Activated naive CD8-positive, alpha-beta T cell treated with anti-CD3 and anti-CD28 coated beads, Interleukin-2, amount 50 U/mL, for 24 hours (primary cell): ENCODE measurements around the gene VHLL.
"Not testable (repeated sequence)": the region's sequence is repeated elsewhere in the genome, so short reads cannot be mapped to it uniquely, and the experiment has no call there.

Source experiments
- ATAC-seq: fragments of 150-1000 bp; cut with Tn5 transposase; one replicate; pipeline ENCODE4 v1.10.0; 2021
- DNase-seq: peaks from one replicate; pipeline ENCODE4 v3.0.0; 2021
- H3K27ac Mint-ChIP-seq: one replicate; pipeline ENCODE4 v1.8.0; 2021; ENCODE audit warnings: mild to moderate bottlenecking, mixed read lengths
- H3K27me3 Mint-ChIP-seq: one replicate; pipeline ENCODE4 v1.8.0; 2021; ENCODE audit warnings: mixed read lengths
- H3K36me3 Mint-ChIP-seq: one replicate; pipeline ENCODE4 v1.8.0; 2021; ENCODE audit warnings: low read depth, mixed read lengths
- H3K4me1 Mint-ChIP-seq: one replicate; pipeline ENCODE4 v1.8.0; 2021; ENCODE audit warnings: mixed read lengths
- H3K4me3 Mint-ChIP-seq: one replicate; pipeline ENCODE4 v1.8.0; 2021; ENCODE audit warnings: mild to moderate bottlenecking, moderate library complexity, mixed read lengths
- H3K9me3 Mint-ChIP-seq: one replicate; pipeline ENCODE4 v1.8.0; 2021; ENCODE audit warnings: mixed read lengths

The VHLL gene

DNA sequence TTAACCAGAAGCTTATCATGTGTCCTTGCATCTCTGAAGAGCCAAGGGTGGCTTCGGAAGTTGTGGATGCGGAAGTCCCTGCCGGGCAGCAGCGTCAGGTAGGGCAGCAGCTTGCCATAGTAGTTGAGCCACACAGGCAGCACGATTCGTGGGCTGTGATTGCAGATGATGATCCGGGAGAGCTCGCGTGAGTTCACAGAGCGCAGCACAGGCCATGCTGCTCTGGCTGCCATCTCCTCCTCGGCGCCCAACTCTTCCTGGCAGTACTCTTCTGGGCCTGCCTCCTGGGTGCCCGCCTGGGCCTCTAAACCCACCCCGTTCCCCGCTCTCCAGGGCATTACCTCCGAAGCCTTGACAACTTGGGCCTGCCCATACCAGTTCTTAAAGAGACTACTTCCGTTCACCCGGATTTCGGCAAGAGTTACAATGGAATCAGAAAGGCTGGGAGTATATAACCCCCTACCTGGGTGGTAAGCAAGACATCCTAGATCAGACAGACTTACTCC is at the start of gene VHLL:
Gene VHLL, minus strand, starts transcription at position 456 of the 506 bp plus-strand sequence. Its CDS starts 118 bp downstream, at position 338.
- Mint-ChIP-seq H3K4me1 (peaks cover 16% of the 10 kb centered on the region), H3K9me3 (no peaks in the 10 kb centered on the region), H3K4me3 (no peak within 1 kb of the TSS), H3K36me3 (peaks cover 9% of the 10 kb centered on the region), H3K27me3 (no peaks in the 10 kb centered on the region), H3K27ac (no peak within 1 kb of the TSS)
- ATAC-seq: no peak
- no peak for DNase-seq

DNA sequence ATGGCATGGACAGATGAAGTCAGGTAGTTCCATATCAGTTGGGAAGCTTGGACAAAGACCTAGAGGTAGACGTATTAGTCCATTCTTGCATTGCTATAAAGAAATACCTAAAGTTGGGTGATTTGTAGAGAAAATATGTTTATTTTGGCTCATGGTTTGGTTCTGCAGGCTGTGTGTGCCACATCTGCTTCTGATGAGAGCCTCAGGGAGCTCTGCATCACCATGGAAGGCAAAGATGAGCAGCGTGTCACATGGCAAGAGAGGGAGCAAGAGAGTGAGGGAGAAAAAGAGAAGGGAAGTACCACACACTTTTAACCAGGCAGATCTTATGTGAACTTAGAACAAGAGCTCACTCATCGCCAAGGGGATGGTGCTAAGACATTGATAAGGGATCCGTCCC is 48.2 kb upstream of the VHLL start:
- no peak for ATAC-seq
- no peaks in the 10 kb centered on the region for H3K9me3 Mint-ChIP-seq
- H3K27me3 Mint-ChIP-seq: peaks cover 18% of the 10 kb centered on the region
- no peak for DNase-seq
- no peak overlapping the region for H3K27ac Mint-ChIP-seq
- no peaks in the 10 kb centered on the region for H3K36me3 Mint-ChIP-seq
- no peak overlapping the region for H3K4me3 Mint-ChIP-seq
- no peaks in the 10 kb centered on the region for H3K4me1 Mint-ChIP-seq

DNA sequence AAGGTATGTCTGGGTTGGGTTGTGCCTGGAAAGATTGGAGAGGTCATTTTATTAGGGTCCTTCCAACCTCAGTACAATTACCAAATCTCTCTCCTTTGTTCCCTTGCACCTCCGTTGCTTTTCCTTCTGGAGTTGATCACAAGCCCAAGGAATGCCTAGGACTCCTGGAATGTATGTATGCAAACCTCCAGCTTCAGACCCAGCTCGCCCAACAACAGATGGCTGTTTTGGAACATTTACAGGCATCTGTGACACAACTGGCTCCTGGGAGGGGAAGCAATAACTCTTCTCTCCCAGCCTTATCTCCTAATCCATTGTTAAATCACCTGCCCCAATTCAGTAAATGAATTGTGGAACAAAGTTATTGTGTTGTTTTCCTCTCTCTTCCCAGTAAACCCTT is 47.5 kb upstream of the VHLL start:
- H3K4me3 Mint-ChIP-seq: no peak overlapping the region
- H3K27me3 Mint-ChIP-seq: peaks cover 20% of the 10 kb centered on the region
- no peak overlapping the region for H3K27ac Mint-ChIP-seq
- ATAC-seq (no peak), DNase-seq (no peak)
- H3K9me3 Mint-ChIP-seq: no peaks in the 10 kb centered on the region
- no peaks in the 10 kb centered on the region for H3K4me1 Mint-ChIP-seq
- no peaks in the 10 kb centered on the region for H3K36me3 Mint-ChIP-seq

DNA sequence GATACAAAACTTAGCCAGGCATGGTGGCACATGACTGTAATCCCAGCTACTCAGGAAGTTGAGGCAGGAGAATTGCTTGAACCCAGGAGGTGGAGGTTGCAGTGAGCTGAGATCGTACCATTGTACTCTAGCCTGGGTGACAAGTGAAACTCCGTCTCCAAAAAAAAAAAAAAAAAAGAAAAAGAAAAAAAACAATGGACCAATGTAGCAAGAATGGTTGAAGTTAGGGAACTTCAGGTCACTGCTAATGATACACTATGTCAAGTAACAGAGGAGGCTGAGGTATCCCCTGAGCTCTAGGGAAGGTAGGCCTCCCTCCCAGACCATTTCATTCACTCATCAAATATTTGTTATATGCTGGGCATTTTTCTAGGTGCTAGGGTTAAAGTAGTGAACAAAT is 46.9 kb upstream of the VHLL start:
- ATAC-seq, H3K4me3 Mint-ChIP-seq, H3K27ac Mint-ChIP-seq, H3K4me1 Mint-ChIP-seq, H3K9me3 Mint-ChIP-seq, H3K36me3 Mint-ChIP-seq, DNase-seq: not testable (repeated sequence)
- peaks cover 18% of the 10 kb centered on the region for H3K27me3 Mint-ChIP-seq

DNA sequence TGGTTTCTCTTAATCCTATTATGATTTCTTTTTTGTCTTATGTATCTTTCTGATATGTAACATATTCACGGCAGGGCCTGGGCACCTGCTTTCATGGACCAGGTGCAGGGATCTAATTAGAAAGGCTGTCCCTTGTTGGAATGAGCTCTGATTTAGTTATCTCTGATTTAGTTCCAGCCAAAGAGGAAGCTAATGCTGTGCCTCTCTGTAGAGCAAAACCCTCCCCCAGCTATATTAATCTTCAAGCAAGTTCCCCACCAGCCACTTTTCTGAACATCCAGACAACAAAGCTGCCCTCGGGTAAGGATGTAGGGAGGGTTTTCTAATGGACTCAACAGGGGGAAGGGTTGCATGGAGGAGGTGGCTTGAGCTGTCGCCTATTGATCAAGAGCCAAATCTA is 45.3 kb upstream of the VHLL start:
- no peaks in the 10 kb centered on the region for H3K36me3 Mint-ChIP-seq
- no peak overlapping the region for H3K27ac Mint-ChIP-seq
- peaks cover 18% of the 10 kb centered on the region for H3K27me3 Mint-ChIP-seq
- H3K9me3 Mint-ChIP-seq: no peaks in the 10 kb centered on the region
- DNase-seq (no peak), ATAC-seq (no peak)
- no peak overlapping the region for H3K4me3 Mint-ChIP-seq
- H3K4me1 Mint-ChIP-seq: peaks cover 2% of the 10 kb centered on the region

DNA sequence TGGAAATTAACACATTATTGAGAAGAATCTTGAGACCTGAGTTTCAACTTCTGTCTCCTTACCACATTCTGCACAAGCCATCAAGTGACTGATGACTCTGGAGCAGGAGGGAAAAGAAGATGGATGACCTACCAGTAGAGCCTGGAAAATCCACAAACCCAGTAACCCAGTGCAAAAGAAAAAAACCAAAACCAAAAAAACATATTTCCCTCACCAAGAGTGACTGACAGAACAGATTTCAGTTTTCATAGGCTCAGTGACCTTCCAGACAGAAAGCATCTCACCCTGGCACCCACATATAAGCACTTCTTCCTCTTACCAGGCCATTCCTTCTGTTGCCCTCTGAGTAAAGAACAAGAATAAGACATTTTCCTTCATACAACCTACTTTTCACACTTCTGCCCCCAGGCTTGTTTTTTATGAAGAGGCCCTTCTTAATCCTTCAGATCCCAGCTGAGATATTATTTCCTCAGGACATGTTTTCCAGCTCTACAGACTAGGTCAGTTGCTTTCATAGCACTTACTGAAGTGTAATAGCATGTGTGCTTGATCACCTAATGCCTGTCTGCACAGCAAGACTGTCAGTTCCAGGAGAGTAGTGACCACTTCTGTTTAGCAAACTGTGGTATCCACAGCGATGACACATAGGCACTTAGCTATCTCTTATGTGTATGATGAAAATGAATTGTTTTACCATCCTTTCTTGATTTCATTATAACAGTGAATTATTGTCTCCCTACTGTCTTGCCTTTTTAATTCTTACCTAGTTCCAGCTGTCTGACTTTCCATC is 43.3 kb upstream of the VHLL start:
- no peak for ATAC-seq
- no peak for DNase-seq
- H3K36me3 Mint-ChIP-seq: peaks cover 11% of the 10 kb centered on the region
- peaks cover 16% of the 10 kb centered on the region for H3K4me1 Mint-ChIP-seq
- H3K27ac Mint-ChIP-seq: no peak overlapping the region
- no peaks in the 10 kb centered on the region for H3K9me3 Mint-ChIP-seq
- peaks cover 15% of the 10 kb centered on the region for H3K27me3 Mint-ChIP-seq
- no peak overlapping the region for H3K4me3 Mint-ChIP-seq

DNA sequence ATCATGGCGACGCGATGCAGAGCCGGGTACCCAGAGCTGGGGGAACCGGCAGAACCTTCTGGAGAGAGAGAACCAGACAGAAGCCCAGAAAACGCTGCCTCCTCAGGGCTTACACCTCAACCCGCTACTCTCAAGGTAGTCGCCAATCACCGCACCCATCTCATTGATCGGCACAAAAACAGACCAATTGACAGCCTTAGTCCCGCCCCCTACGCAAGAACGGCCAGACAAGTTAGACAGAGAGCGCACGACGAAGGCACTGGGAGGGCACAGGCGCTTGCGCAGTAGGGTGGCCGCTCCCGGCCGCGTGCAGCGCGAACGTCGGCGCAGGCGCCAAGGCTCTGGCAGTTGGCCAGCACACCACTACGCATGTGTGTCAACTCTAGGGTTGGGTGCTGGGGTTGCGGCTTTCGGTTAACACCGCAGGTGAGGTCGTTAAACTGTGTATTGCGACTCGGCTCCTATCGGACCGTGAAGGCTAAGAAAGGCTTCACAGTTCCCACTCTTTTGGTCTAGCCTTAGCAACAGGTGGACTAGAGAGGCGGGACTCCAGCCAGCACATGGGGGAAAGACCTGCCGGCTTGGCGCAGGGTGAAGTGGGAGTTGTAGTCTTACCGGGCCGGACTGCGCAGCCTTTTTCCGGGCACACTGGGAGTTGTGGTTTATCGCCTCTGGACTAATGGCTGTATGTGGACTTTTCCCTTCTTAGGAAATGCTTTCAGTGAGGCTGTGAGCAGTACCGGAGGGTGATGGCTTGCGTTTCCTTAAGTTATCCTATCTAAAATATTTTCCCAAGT is 39.3 kb upstream of the VHLL start, which contains the start of the genes CCT3 and TSACC:
Gene CCT3, minus strand, starts transcription at position 113 of the 797 bp plus-strand sequence. Its CDS starts 108 bp downstream, at position 5.
Gene TSACC, plus strand, starts transcription at position 347 of the 797 bp plus-strand sequence. CDS start 1,232 bp downstream, outside the sequence.
- Mint-ChIP-seq H3K27ac (peak within 1 kb of the TSS; percentile 97), H3K27me3 (peaks cover 5% of the 10 kb centered on the region), H3K4me3 (peak within 1 kb of the TSS; percentile 100), H3K4me1 (peaks cover 46% of the 10 kb centered on the region), H3K9me3 (no peaks in the 10 kb centered on the region), H3K36me3 (peaks cover 46% of the 10 kb centered on the region)
- ATAC-seq (peak; percentile 97), DNase-seq (peak; percentile 100)

DNA sequence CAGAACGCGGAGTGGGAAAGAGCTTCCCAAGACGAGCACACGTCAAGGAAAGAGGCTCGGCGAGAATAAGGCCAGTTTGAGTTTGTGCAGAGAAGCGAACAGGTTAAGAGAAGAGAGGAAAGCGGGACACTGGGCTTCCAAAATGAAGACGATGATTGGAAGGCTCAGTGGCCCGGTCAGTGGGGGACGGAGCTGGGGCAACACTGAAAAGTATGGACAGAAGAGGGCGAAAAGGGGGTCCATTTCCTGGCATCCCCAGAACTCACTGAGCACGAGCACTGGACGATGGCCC is 38.7 kb upstream of the VHLL start:
- ATAC-seq: no peak
- peak; percentile 35 for DNase-seq
- H3K9me3 Mint-ChIP-seq: no peaks in the 10 kb centered on the region
- H3K27ac Mint-ChIP-seq: peak overlapping the region; percentile 97
- peak overlapping the region; percentile 100 for H3K4me3 Mint-ChIP-seq
- peaks cover 46% of the 10 kb centered on the region for H3K4me1 Mint-ChIP-seq
- H3K27me3 Mint-ChIP-seq: peaks cover 5% of the 10 kb centered on the region
- peaks cover 48% of the 10 kb centered on the region for H3K36me3 Mint-ChIP-seq

DNA sequence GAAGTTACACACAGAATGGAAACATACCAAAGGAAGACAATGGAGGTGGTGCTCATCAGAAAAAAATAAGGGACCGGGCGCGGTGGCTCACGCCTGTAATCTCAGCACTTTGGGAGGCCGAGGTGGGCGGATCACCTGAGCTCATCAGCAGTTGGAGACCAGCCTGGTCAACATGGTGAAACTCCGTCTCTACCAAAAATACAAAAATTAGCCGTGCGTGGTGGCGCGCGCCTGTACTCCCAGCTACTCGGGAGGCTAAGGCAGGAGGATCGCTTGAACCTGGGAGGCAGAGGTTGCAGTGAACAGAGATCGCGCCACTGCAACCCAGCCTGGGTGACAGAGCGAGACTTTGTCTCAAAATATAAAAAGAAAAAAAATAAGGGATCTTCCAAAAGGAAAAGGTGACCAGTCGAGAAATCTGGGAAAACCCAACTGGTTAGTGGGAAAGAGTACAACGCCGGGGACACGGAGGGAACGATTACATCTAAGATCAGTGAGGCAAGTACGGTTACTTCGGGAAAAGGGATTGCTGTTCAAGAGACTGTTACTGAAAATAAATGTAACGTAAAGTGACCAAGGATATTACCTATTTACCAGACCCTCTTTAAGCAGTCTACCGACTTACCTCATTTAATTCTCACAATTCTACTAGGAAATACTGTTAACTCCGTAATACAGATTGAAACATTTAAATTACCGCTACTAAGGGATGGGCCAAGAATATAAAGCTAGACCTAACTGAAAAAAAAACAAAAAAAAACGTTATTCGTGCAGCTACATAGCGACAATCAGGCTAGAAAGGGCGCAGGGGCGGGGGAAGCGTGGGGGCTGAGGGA is 38.2 kb upstream of the VHLL start:
- H3K4me1 Mint-ChIP-seq: peaks cover 46% of the 10 kb centered on the region
- peaks cover 54% of the 10 kb centered on the region for H3K36me3 Mint-ChIP-seq
- no peak for ATAC-seq
- H3K9me3 Mint-ChIP-seq: no peaks in the 10 kb centered on the region
- DNase-seq: peak; percentile 23
- peaks cover 4% of the 10 kb centered on the region for H3K27me3 Mint-ChIP-seq
- H3K4me3 Mint-ChIP-seq: peak overlapping the region; percentile 100
- peak overlapping the region; percentile 97 for H3K27ac Mint-ChIP-seq

DNA sequence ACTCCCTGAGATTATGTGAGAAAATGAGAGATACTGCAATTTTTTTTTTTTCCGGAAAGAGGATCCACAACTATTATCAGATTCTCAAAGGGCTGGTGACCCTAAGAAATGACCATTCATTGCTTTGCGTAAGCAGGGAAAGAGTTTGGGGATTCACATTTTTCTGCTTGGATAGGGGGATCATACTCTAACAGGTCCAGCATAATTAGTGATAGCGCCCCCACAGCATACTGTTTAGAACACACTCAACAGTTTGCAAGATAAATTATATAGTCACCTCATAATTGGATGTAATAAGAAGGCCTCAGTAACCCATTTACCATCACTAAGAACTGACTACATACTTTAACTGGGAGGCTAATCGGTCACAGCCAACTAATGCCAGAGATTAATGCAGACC is 37.1 kb upstream of the VHLL start:
- no peak for DNase-seq
- Mint-ChIP-seq H3K4me3 (peak overlapping the region; percentile 100), H3K27me3 (peaks cover 3% of the 10 kb centered on the region), H3K9me3 (no peaks in the 10 kb centered on the region), H3K4me1 (peaks cover 46% of the 10 kb centered on the region), H3K36me3 (peaks cover 63% of the 10 kb centered on the region), H3K27ac (peak overlapping the region; percentile 97)
- ATAC-seq: no peak

DNA sequence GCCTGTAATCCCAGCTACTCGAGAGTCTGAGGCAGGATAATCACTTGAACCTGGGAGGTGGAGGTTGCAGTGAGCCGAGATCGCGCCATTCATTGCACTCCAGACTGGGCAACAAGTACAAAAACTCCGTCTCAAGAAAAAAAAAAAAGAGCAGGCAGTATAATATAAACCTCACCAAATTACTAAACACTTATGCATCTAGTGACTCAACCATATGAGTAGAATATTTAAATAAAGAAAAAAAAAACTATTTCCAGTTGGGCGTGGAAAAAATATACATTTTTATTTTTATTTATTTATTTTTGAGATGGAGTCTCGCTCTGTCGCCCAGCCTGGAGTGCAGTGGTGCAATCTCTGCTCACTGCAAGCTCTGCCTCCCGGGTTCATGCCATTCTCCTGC is 24.1 kb upstream of the VHLL start:
- H3K36me3 Mint-ChIP-seq: peaks cover 54% of the 10 kb centered on the region
- not testable (repeated sequence) for H3K4me1 Mint-ChIP-seq, H3K27ac Mint-ChIP-seq, ATAC-seq, H3K27me3 Mint-ChIP-seq, DNase-seq, H3K9me3 Mint-ChIP-seq, H3K4me3 Mint-ChIP-seq

DNA sequence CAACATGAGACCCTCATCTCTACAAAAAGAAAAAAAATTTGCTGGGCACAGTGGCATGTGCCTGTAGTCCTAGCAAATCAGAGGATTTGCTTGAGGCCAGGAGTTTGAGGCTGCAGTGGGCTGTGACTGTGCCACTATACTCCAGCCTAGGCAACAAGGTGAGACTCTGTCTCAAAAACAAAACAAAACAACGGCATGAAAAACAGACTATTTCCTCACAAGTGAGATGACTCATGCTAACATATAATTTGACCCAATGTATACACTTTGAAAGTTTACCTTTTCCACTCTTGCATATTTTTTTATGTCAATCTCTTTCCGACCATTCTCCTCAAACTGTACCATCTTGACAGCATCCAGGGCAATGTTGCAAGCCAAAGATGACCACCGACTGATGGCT is 21.5 kb upstream of the VHLL start:
- DNase-seq (no peak), ATAC-seq (no peak)
- Mint-ChIP-seq H3K36me3 (peaks cover 69% of the 10 kb centered on the region), H3K4me3 (no peak overlapping the region), H3K9me3 (no peaks in the 10 kb centered on the region), H3K27me3 (no peaks in the 10 kb centered on the region), H3K4me1 (no peaks in the 10 kb centered on the region), H3K27ac (no peak overlapping the region)

DNA sequence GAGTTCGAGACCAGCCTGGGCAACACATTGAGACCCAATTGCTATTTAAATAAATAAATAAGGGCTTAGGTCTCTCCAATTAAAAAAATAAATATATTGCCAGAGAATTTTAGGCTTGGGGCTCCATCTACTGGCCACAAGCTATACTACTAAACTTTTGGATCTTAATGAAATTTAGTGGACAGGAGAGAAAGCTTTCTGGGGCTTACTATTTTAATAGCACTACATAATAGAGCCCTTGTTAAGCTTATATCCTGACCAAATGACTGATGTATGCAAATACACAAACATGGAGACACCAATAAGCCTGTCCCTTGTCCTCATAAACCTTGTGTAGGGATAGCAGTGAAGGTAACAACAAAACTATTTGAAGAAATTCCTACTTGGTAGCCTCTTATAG is 20.6 kb upstream of the VHLL start:
- no peaks in the 10 kb centered on the region for H3K4me1 Mint-ChIP-seq
- DNase-seq (no peak), ATAC-seq (no peak)
- peaks cover 65% of the 10 kb centered on the region for H3K36me3 Mint-ChIP-seq
- no peak overlapping the region for H3K4me3 Mint-ChIP-seq
- no peaks in the 10 kb centered on the region for H3K9me3 Mint-ChIP-seq
- H3K27me3 Mint-ChIP-seq: no peaks in the 10 kb centered on the region
- H3K27ac Mint-ChIP-seq: no peak overlapping the region

DNA sequence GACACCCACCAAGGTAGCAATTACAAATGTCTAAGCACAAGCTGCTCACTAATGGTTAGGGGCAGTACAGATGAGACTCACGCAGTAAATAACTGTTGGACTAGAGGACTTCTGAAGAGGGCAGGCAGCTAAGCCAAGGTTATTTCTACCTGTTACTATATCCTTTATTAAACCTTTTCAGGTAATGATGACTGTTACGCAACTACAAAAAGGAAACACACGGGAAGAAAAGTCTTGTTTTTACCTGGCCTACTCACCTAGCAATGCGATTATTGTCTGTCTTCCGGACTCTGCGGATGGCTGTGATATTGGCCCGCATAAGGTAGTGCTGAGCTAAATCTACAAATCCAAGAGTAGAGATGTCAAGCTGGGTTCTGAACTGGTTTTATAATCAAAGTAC is 17.8 kb upstream of the VHLL start:
- no peaks in the 10 kb centered on the region for H3K9me3 Mint-ChIP-seq
- H3K27me3 Mint-ChIP-seq: no peaks in the 10 kb centered on the region
- no peak overlapping the region for H3K4me3 Mint-ChIP-seq
- H3K36me3 Mint-ChIP-seq: peaks cover 75% of the 10 kb centered on the region
- ATAC-seq (no peak), DNase-seq (no peak)
- no peak overlapping the region for H3K27ac Mint-ChIP-seq
- H3K4me1 Mint-ChIP-seq: no peaks in the 10 kb centered on the region
